HG03103 (cell line): ENCODE measurements around the gene KRTAP4-9.
"Not testable (repeated sequence)": the region's sequence is repeated elsewhere in the genome, so short reads cannot be mapped to it uniquely, and the experiment has no call there.

ENCODE experiments used
- ATAC-seq: cut with Tn5 transposase; IDR thresholded peaks from one replicate; pipeline ENCODE4 v1.9.1; 2021; ENCODE audit warnings: low read depth; ENCODE audit not compliant: unreplicated experiment

The KRTAP4-9 gene

GRCh38 chr17:41105347-41105746 lies at the start of gene KRTAP4-9:
TSS of gene KRTAP4-9 (plus strand) at chr17:41105389. CDS start at chr17:41105389, 0 bp downstream.
- not testable (repeated sequence) for ATAC-seq

- no peak for ATAC-seq
These were observed 47.6 kb upstream of the KRTAP4-9 start for GRCh38 chr17:41057547-41057946.

GRCh38 chr17:41058741-41059140 lies 46.4 kb upstream of the KRTAP4-9 start:
- ATAC-seq: no peak

DNA sequence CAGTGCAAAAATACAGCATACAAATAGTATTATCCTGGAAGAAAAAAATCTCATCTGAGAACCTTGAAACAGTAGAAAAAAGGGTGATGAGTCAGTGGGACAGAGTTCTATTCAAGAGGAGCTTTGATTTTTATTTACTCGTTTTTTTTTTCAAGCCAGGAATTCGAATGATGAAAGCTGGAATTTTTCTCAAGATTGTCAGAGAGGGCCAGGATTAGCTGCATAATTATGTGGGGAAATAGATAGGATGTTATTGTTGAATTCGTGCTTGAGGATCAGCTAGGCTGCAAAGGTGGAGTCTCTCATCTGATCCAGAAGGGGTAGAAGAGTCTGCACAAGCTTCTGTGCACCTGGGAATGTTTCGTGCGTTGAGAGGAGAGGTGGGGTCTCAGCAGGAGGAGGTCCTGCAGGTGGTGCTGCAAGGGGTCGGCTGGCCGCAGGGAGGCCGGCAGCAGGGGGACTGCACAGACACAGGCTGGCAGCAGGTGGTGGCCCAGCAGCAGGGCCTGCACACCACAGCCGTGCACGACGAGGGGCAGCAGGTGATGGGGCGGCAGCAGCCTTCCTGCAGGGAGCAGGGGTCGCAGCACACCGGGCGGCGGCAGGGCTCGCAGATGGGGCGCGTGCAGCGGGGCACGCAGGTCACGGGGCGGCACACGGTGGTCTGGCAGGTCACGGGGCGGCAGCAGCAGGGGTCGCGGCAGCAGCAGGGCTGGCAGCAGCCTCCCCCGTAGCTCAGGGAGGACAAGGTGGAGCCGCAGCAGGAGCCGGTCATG lies 45.7 kb upstream of the KRTAP4-9 start:
- ATAC-seq: not testable (repeated sequence)

GRCh38 chr17:41060052-41060604 lies 45.1 kb upstream of the KRTAP4-9 start, which contains the start of gene KRTAP2-3:
TSS of gene KRTAP2-3 (minus strand) at chr17:41060114. CDS start at chr17:41060050, 64 bp downstream.
- no peak for ATAC-seq

DNA sequence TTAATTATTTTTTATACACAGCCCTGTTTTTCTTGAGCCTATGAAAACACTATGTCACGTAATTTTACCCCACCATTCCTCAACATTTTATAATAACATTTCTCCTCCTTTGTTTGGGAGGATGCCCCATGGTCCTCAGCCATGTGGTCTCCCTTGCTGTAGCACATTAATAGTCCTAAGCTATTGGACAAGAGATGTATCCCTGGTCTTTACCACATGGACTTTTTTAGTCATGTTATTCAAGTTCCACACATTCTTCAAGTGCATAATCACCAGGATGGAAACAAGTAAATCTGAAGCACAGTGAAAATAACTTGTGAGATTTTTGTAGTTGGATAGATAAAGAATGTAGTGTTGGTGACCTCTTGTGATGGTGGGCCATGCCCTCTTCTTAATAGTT lies 43.2 kb upstream of the KRTAP4-9 start:
- ATAC-seq: no peak

DNA sequence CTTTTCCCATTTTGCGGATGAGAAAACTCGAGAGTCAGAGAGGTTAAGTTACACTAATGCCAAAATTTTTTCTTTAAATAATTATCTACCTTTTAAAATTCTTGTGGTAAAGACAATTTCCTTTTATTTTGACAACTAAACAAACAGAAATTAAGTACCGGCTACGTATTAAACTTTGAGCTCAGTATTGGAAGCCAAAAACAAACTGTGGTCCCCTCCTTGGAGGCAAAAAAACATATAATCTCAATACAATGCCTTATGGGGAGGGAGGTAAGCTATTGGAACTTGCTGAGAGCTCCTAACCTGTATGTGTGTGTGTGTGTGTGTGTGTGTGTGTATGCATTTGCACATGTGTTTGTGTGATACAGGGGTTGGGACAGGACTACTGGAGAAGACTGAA lies 41.7 kb upstream of the KRTAP4-9 start:
- no peak for ATAC-seq

DNA sequence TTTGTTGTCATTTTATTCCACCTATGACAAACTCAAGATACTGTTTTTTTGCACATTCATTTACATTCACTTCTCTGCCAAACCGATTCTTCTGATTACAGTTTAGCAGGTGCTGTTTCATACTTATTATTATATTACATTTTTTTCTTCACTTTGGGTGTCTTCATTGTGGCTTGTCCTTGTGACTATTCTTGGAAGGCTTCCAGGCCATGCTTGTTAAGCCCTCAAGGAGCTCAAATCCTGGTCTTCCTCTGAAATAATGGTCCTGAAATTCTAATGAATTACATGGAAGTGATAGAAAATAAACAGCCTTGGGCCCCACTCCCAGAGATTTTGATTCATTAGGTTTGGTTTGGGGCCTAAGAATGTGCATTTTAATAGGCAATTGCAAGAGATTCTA lies 40.9 kb upstream of the KRTAP4-9 start:
- ATAC-seq: no peak

GRCh38 chr17:41065016-41065689 lies 40.0 kb upstream of the KRTAP4-9 start:
- ATAC-seq: not testable (repeated sequence)

GRCh38 chr17:41065829-41066624 lies 39.2 kb upstream of the KRTAP4-9 start, which contains the start of gene KRTAP2-4:
TSS of gene KRTAP2-4 (minus strand) at chr17:41065879. CDS start at chr17:41065845, 34 bp downstream.
- ATAC-seq: no peak

DNA sequence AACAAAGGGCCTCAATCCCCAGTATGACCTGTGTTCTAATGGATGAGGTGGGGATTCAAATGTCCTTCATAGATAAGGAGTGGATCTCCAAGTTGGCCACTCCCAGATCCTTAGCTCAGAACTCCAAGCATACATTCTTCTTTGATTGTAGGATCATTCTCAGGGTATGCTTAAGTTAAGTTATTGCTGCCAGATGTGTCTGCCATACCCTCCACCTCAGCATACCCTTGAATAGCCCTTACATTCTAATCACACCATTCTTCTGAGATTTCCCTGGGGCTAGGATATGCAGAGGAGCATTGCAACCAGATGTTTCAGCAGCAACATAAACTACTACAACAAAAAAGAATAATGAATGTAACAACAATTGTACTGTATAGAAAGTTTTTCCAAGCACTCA lies 37.9 kb upstream of the KRTAP4-9 start:
- ATAC-seq: no peak

DNA sequence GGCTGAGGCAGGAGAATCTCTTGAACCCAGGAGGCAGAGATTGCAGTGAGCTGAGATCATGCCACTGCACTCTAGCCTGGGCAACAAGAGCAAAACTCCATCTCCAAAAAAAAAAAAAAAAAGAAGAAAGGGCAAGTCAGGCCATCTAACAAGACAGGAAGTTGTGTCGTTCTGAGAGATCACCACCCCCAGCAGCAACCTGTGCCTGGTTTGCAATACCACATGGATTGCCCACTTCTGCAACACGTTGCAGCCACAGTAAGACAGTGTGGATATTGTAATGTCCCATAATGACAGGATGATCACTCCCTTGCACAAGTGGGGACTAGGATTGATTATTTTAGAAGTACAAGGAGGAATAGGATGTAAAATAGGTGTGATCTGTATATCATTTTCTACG lies 36.2 kb upstream of the KRTAP4-9 start:
- no peak for ATAC-seq

- ATAC-seq: no peak
These were observed 33.4 kb upstream of the KRTAP4-9 start for GRCh38 chr17:41071606-41072360.

- ATAC-seq: no peak
These were observed 31.5 kb upstream of the KRTAP4-9 start for GRCh38 chr17:41073676-41074075.

GRCh38 chr17:41076788-41077187 lies 28.4 kb upstream of the KRTAP4-9 start:
- no peak for ATAC-seq

GRCh38 chr17:41082626-41083025 lies 22.6 kb upstream of the KRTAP4-9 start:
- ATAC-seq: no peak

DNA sequence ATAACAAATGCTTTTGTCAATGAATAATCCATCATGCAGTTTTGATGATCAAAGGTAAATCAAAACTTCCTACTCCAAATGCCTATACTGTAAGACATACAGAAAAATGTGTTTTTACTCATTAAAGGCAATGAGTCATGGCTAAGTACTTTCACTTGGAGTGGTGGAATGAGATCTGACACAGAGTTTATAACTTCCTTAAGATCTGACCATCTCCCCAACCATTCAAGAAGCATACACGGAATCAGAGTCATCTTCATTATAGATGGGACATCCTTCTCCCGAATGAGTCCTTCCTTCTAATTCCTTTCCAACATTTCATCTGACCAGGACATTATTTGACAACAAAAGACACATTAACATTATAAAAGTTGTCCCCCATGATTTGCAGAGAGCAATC lies 21.8 kb upstream of the KRTAP4-9 start:
- ATAC-seq: not testable (repeated sequence)

DNA sequence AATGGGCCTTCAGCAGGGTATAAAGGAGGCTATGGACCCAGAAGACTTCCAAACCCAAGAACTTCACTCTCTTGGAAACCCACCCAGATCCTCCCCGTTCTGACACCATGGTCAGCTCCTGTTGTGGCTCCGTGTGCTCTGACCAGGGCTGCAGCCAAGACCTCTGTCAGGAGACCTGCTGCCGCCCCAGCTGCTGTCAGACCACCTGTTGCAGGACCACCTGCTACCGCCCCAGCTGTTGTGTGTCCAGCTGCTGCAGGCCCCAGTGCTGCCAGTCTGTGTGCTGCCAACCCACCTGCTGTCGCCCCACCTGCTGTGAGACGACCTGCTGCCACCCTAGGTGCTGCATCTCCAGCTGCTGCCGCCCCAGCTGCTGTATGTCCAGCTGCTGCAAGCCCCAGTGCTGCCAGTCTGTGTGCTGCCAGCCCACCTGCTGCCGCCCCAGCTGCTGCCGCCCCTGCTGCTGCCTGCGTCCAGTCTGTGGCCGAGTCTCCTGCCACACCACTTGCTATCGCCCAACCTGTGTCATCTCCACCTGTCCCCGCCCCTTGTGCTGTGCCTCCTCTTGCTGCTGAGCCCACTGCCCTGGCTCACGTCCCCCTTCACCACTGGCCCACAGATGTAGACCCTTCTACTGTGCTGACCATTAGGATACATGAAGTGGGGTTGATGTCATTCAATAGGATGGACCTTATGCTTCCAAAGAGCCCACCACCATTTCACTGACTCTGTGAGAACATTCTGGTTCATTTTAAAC lies 20.9 kb upstream of the KRTAP4-9 start, which contains the start of gene KRTAP4-7:
KRTAP4-7 (plus strand) TSS at position 51 of the 757 bp plus-strand sequence; CDS start at position 108, 57 bp downstream.
- ATAC-seq: not testable (repeated sequence)

GRCh38 chr17:41088760-41089352 lies 16.3 kb upstream of the KRTAP4-9 start:
- not testable (repeated sequence) for ATAC-seq
